Measurements from ENCODE around the gene USP11. TPM values are rescaled to one million over a fixed set of nuclear protein-coding genes. Genes with fewer than 3 reads are reported as not detected.

The USP11 gene
- total RNA-seq, 1 experiment from 2014 or later = 153 TPM

- no peak overlapping the region for H2BK12ac ChIP-seq (ENCODE audit: insufficient read length, low read depth, low read length)
- H3K4ac ChIP-seq (ENCODE audit: low read depth, low read length) = no peak overlapping the region
- no peak overlapping the region for H2BK20ac ChIP-seq (ENCODE audit: low read depth, low read length, poor library complexity, severe bottlenecking)
- no peak for DNase-seq
- no peak overlapping the region for H3T11ph ChIP-seq (ENCODE audit: low read length)
- H2BK5ac ChIP-seq (ENCODE audit: insufficient read length, low read length) = no peak overlapping the region
- no peak overlapping the region for H2AFZ ChIP-seq (ENCODE audit: low read length)
- no peaks in the 10 kb centered on the region for H3K27me3 ChIP-seq (ENCODE audit: insufficient read depth, low read length)
- H3K4me3 Mint-ChIP-seq = peak overlapping the region; percentile 96 to 97
- peaks cover 0 to 2% of the 10 kb centered on the region in 2 experiments; a peak in 2 of 5 replicates for H3K9me3 Mint-ChIP-seq
- H3K14ac ChIP-seq (ENCODE audit: insufficient read depth, low read length) = no peak overlapping the region
- peaks cover 10% of the 10 kb centered on the region for H3K23me2 ChIP-seq (ENCODE audit: insufficient read length, low read depth, low read length, poor library complexity, severe bottlenecking)
- no peak overlapping the region for H3K18ac ChIP-seq (ENCODE audit: insufficient read length, low read depth, low read length)
- no peaks in the 10 kb centered on the region for H3K9me3 ChIP-seq (ENCODE audit: control insufficient read depth, low read depth, low read length)
- peaks cover 38% of the 10 kb centered on the region; the same call in 1 of the 2 replicates for H3K79me2 ChIP-seq (ENCODE audit: insufficient read depth, low read length)
- no peak for TF ChIP-seq CTCF (conservative IDR thresholded peaks at IDR 0.05)
- no peaks in the 10 kb centered on the region for H4K20me1 ChIP-seq (ENCODE audit: control insufficient read depth, insufficient read depth, insufficient read length)
- H4K91ac ChIP-seq (ENCODE audit: insufficient read length, low read depth, low read length) = no peak overlapping the region
- peaks cover 45 to 53% of the 10 kb centered on the region in 2 experiments for H3K4me1 Mint-ChIP-seq
- no peak overlapping the region for H3K9ac ChIP-seq (ENCODE audit: extremely low read depth, insufficient read length, low read length)
- no peak overlapping the region for H3K56ac ChIP-seq (ENCODE audit: insufficient read length, low read depth, low read length)
- peaks cover 15% of the 10 kb centered on the region; the same call in 1 of the 2 replicates for H3K4me1 ChIP-seq (ENCODE audit: insufficient read depth, low read length)
- no peak overlapping the region for H2BK15ac ChIP-seq (ENCODE audit: low read depth, low read length)
- no peak overlapping the region for H4K8ac ChIP-seq (replicated peaks; ENCODE audit: insufficient read length, low read depth, low read length)
- no peak overlapping the region for H4K5ac ChIP-seq (ENCODE audit: insufficient read length, low read depth, low read length)
- no CpG with 5 or more reads among the region's 7 CpGs for WGBS (ENCODE audit: extremely low coverage, insufficient read length, low lambda C conversion rate)
- H3K27me3 Mint-ChIP-seq (ENCODE audit: low read depth) = no peaks in the 10 kb centered on the region
- no peak overlapping the region for H2AK5ac ChIP-seq (ENCODE audit: insufficient read length, low read length)
- H3K4me2 ChIP-seq (ENCODE audit: insufficient read depth, insufficient read length, low read length) = peak overlapping the region; percentile 44
- H3K27ac Mint-ChIP-seq = peak overlapping the region; percentile 80 to 97 (median 87)
- no peak overlapping the region for H3K23ac ChIP-seq (ENCODE audit: insufficient read length, low read depth, low read length)
- H3K36me3 Mint-ChIP-seq (ENCODE audit: insufficient read depth in 1 of 3, low read depth in 3 of 3) = peaks cover 78 to 82% (median 80%) of the 10 kb centered on the region in 3 experiments
- H3K27ac ChIP-seq (ENCODE audit: insufficient read length, low read depth, low read length) = peak overlapping the region; percentile 21
- H3K79me1 ChIP-seq (ENCODE audit: insufficient read depth, low read depth, low read length, poor library complexity, severe bottlenecking) = peaks cover 15% of the 10 kb centered on the region
- no peak overlapping the region for H2BK120ac ChIP-seq (ENCODE audit: low read depth, low read length, poor library complexity, severe bottlenecking)
These were observed 35.3 kb upstream of the USP11 start for GRCh38 chrX:47197526-47197925.
